WI38 (cell line): ENCODE data around the gene PRPS2.

Experiments used
- H3K4me3 ChIP-seq: 2 replicates; pipeline ENCODE4 v1.5.1; 2011; ENCODE audit warnings: low read depth, mild to moderate bottlenecking, control low read depth, low read length
- TF ChIP-seq, protein P1 (sequence below): IDR thresholded peaks from 2 replicates; pipeline ENCODE4 v1.5.1; 2012; ENCODE audit warnings: low read depth, mild to moderate bottlenecking, control low read depth, low read length

PRPS2 gene

DNA sequence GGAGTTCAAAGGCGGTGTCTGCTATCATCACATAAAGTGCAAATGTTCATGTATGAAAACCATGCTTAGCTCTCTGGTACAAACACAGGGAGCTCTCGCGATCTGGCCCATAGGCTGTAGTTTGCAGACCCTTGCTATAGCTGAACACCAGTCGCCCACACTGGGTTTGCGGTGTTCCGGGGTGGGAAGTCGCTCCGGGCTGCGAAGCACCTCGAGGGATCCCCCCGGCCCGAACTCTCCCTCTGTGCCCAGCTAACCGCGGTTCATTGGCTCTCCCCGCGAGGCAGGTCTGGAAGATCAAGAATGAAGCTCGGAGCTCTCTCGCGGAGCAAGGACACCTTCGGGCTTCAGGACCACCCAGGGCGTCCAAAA is 341 bp upstream of the PRPS2 start:
- TF ChIP-seq, protein P1, sequence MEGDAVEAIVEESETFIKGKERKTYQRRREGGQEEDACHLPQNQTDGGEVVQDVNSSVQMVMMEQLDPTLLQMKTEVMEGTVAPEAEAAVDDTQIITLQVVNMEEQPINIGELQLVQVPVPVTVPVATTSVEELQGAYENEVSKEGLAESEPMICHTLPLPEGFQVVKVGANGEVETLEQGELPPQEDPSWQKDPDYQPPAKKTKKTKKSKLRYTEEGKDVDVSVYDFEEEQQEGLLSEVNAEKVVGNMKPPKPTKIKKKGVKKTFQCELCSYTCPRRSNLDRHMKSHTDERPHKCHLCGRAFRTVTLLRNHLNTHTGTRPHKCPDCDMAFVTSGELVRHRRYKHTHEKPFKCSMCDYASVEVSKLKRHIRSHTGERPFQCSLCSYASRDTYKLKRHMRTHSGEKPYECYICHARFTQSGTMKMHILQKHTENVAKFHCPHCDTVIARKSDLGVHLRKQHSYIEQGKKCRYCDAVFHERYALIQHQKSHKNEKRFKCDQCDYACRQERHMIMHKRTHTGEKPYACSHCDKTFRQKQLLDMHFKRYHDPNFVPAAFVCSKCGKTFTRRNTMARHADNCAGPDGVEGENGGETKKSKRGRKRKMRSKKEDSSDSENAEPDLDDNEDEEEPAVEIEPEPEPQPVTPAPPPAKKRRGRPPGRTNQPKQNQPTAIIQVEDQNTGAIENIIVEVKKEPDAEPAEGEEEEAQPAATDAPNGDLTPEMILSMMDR = no peak
- peak overlapping the region; percentile 62 for H3K4me3 ChIP-seq

DNA sequence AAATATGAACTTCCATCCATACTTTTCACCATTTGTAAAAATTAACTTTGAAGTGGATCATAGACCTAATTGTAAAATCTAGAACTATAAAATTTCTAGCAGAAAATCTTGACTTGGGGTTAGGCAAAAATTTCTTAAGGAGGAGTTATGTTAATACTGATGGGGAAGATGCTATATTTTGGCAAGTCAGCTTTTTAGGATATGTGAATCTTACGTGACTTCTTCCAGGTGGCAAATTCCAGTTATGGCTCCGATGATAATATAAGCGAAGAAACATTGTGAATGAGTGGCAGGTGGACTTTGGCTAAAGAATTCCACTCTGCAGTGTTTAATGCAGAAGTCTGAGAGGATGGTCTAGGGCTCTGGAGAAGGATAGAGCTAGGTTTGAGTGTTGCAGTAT is 1.5 kb downstream of the PRPS2 start:
- no peak overlapping the region for H3K4me3 ChIP-seq
- TF ChIP-seq, protein P1 = no peak

DNA sequence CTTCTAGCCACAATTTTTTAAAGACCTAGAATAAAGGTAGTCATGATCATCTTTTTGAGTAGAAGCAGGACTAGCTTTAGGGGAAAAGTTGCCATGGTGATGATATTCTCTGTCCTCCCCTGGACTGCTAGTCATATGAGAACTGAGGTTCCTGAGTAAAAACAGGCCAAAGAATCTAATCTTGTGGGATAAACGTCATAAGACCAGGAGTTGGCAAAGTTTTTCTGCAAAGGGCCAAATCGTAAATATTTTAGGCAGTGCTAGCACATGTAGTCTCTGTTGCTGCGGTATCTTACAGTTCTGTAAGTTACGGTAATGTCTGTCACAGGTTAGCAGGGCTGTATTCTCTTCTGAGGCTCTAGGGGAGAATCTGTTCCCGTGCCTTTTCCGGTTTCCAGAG is 3.4 kb downstream of the PRPS2 start:
- TF ChIP-seq, protein P1 = no peak

DNA sequence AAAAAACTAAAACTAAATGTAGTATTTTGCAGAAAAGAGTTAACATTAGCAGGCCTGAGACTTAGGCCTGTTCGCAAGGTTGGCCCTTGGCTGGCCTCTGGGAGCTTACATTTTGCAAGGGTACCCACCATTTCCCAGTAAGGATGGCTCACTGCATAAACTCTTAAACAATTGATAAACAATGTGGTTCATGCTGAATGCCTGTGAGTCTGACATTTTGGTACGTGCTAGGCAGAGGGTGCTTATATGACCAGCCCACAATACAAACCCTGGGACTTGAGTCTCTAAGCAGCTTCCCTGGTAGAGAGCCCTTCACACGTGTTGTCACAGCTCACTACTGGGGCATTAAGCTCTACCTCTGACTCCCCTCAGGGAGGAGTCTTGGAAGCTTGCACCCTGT is 7.4 kb downstream of the PRPS2 start:
- TF ChIP-seq, protein P1 = no peak
- no peak overlapping the region for H3K4me3 ChIP-seq

More for the DNA sequence above, 3.4 kb downstream of the PRPS2 start:
- no peak overlapping the region for H3K4me3 ChIP-seq

DNA sequence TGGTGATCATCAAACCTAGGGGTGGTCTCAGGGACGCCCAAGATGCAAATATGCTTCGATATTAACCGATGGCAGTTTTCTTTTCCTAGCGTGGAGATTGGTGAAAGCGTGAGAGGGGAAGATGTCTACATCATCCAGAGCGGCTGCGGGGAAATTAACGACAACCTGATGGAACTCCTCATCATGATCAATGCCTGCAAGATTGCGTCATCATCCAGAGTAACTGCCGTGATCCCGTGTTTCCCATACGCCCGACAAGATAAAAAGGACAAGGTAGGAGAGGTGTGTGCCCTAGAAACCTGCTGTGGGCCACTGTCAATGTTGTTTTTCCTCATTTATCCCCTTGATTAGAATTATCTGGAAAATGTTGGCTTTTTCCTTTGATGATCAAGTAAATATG is 7.9 kb downstream of the PRPS2 start:
- TF ChIP-seq, protein P1 = no peak
- H3K4me3 ChIP-seq = no peak overlapping the region

DNA sequence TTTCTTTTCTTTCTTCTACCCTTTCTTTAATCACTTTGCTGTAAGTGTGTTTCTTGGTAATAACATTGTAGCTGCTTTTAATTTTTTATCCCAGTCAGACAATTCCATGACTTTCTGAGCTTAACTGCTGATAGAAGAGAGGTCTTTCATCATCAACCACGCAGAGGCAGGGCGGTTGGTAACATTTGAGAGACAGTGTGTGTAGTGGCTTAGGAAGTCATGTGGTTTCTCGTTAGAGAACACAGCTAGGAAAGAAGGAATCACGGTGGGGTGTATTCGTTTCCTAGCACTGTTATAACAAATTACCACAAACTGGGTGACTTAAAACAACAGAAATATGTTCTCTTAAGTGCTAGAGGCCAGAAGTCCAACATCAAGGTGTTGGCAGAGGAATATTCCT is 11.5 kb downstream of the PRPS2 start:
- no peak overlapping the region for H3K4me3 ChIP-seq
- TF ChIP-seq, protein P1 = no peak

DNA sequence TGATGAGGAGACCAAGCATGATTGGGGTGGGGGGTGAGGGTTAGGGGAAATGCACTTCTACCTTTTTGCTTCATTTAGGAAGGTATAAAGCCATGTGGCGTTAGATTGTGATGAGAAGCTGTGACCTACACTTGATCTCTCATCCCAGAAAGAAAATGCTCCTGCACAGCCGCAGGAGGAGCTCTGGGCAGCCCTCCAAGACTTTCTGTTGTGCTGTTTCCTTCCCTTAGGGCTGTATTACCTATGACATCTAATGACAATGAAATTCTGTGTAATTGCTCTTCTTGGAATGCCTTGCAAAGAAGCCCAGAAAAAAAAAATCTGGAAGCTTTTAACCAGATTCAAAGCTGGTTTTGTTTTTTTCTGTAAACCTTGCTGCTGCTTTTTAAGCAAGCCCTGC is 13.4 kb downstream of the PRPS2 start:
- H3K4me3 ChIP-seq = no peak overlapping the region
- TF ChIP-seq, protein P1 = no peak
